Measurements from ENCODE around the gene C12orf76. TPM values are rescaled to one million over a fixed set of nuclear protein-coding genes. Genes with fewer than 3 reads are reported as not detected.

Gene C12orf76
- total RNA-seq, 1 experiment from 2014 or later: 9.7 TPM

GRCh38 chr12:110007881-110008280 lies 40.4 kb downstream of the C12orf76 start:
- Histone ChIP-seq H3K4me1 (ENCODE audit: insufficient read depth, low read length) (no peaks in the 10 kb centered on the region), H3K79me2 (ENCODE audit: insufficient read depth, low read length) (no peaks in the 10 kb centered on the region; the same call in 1 of the 2 replicates), H4K91ac (ENCODE audit: insufficient read length, low read depth, low read length) (no peak overlapping the region), H3K27me3 (ENCODE audit: insufficient read depth, low read length) (no peaks in the 10 kb centered on the region), H3K4me2 (ENCODE audit: insufficient read depth, insufficient read length, low read length) (no peak overlapping the region), H2BK15ac (ENCODE audit: low read depth, low read length) (no peak overlapping the region), H2BK120ac (ENCODE audit: low read depth, low read length, poor library complexity, severe bottlenecking) (no peak overlapping the region), H3K18ac (ENCODE audit: insufficient read length, low read depth, low read length) (no peak overlapping the region), H2BK12ac (ENCODE audit: insufficient read length, low read depth, low read length) (no peak overlapping the region), H4K5ac (ENCODE audit: insufficient read length, low read depth, low read length) (no peak overlapping the region), H3K23ac (ENCODE audit: insufficient read length, low read depth, low read length) (no peak overlapping the region), H3K56ac (ENCODE audit: insufficient read length, low read depth, low read length) (no peak overlapping the region), H3T11ph (ENCODE audit: low read length) (no peak overlapping the region), H2AK5ac (ENCODE audit: insufficient read length, low read length) (no peak overlapping the region), H3K9ac (ENCODE audit: extremely low read depth, insufficient read length, low read length) (no peak overlapping the region), H3K14ac (ENCODE audit: insufficient read depth, low read length) (no peak overlapping the region), H4K8ac (replicated peaks; ENCODE audit: insufficient read length, low read depth, low read length) (no peak overlapping the region), H3K23me2 (ENCODE audit: insufficient read length, low read depth, low read length, poor library complexity, severe bottlenecking) (no peaks in the 10 kb centered on the region), H2BK5ac (ENCODE audit: insufficient read length, low read length) (no peak overlapping the region), H3K9me3 (ENCODE audit: control insufficient read depth, low read depth, low read length) (no peaks in the 10 kb centered on the region), H3K79me1 (ENCODE audit: insufficient read depth, low read depth, low read length, poor library complexity, severe bottlenecking) (no peaks in the 10 kb centered on the region), H4K20me1 (ENCODE audit: control insufficient read depth, insufficient read depth, insufficient read length) (no peaks in the 10 kb centered on the region), H3K27ac (ENCODE audit: insufficient read length, low read depth, low read length) (no peak overlapping the region), H3K4ac (ENCODE audit: low read depth, low read length) (no peak overlapping the region), H2AFZ (ENCODE audit: low read length) (no peak overlapping the region), H2BK20ac (ENCODE audit: low read depth, low read length, poor library complexity, severe bottlenecking) (no peak overlapping the region)
- TF ChIP-seq, protein P1, sequence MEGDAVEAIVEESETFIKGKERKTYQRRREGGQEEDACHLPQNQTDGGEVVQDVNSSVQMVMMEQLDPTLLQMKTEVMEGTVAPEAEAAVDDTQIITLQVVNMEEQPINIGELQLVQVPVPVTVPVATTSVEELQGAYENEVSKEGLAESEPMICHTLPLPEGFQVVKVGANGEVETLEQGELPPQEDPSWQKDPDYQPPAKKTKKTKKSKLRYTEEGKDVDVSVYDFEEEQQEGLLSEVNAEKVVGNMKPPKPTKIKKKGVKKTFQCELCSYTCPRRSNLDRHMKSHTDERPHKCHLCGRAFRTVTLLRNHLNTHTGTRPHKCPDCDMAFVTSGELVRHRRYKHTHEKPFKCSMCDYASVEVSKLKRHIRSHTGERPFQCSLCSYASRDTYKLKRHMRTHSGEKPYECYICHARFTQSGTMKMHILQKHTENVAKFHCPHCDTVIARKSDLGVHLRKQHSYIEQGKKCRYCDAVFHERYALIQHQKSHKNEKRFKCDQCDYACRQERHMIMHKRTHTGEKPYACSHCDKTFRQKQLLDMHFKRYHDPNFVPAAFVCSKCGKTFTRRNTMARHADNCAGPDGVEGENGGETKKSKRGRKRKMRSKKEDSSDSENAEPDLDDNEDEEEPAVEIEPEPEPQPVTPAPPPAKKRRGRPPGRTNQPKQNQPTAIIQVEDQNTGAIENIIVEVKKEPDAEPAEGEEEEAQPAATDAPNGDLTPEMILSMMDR (conservative IDR thresholded peaks at IDR 0.05): no peak
- Mint-ChIP-seq H3K27me3 (ENCODE audit: low read depth) (no peaks in the 10 kb centered on the region), H3K4me1 (no peaks in the 10 kb centered on the region), H3K4me3 (no peak overlapping the region), H3K9me3 (no peaks in the 10 kb centered on the region; a peak in 1 of 5 replicates), H3K27ac (no peak overlapping the region), H3K36me3 (ENCODE audit: insufficient read depth in 1 of 3, low read depth in 3 of 3) (peaks cover 0 to 5% (median 0%) of the 10 kb centered on the region in 3 experiments; a peak in 1 of 7 replicates)
- no peak for DNase-seq

All from H9 (cell line).